Measurements from ENCODE around the gene HERPUD2.
"Not testable (repeated sequence)": the region's sequence is repeated elsewhere in the genome, so short reads cannot be mapped to it uniquely, and the experiment has no call there.

Gene HERPUD2

GRCh38 chr7:35714407-35714806, 19.5 kb upstream of the HERPUD2 start:
- DNase-seq (ENCODE audit: low read depth in 2 of 2), result no peak

GRCh38 chr7:35712563-35713226, 17.8 kb upstream of the HERPUD2 start:
- no peak for DNase-seq (ENCODE audit: low read depth in 2 of 2)

- DNase-seq (ENCODE audit: low read depth in 2 of 2), result no peak
Observed at GRCh38 chr7:35707422-35707821, 12.5 kb upstream of the HERPUD2 start.

- no peak for DNase-seq (ENCODE audit: low read depth in 2 of 2)
Observed at GRCh38 chr7:35705932-35706461, 11.1 kb upstream of the HERPUD2 start.

- DNase-seq (ENCODE audit: low read depth in 2 of 2), result no peak
Observed at GRCh38 chr7:35704261-35704660, 9.3 kb upstream of the HERPUD2 start.

- no peak for DNase-seq (ENCODE audit: low read depth in 2 of 2)
Observed at GRCh38 chr7:35702541-35702940, 7.6 kb upstream of the HERPUD2 start.

GRCh38 chr7:35701287-35701900, 6.5 kb upstream of the HERPUD2 start:
- DNase-seq (ENCODE audit: low read depth in 2 of 2), result no peak

- DNase-seq (ENCODE audit: low read depth in 2 of 2), result no peak
Observed at GRCh38 chr7:35700865-35701264, 5.9 kb upstream of the HERPUD2 start.

GRCh38 chr7:35700333-35700732, 5.4 kb upstream of the HERPUD2 start:
- no peak for DNase-seq (ENCODE audit: low read depth in 2 of 2)

- DNase-seq (ENCODE audit: low read depth in 2 of 2), result no peak
Observed at GRCh38 chr7:35699796-35700305, 4.9 kb upstream of the HERPUD2 start.

- DNase-seq (ENCODE audit: low read depth in 2 of 2), result not testable (repeated sequence)
Observed at GRCh38 chr7:35698382-35698781, 3.4 kb upstream of the HERPUD2 start.

GRCh38 chr7:35697414-35698175, 2.7 kb upstream of the HERPUD2 start:
- DNase-seq (ENCODE audit: low read depth in 2 of 2), result no peak

- DNase-seq (ENCODE audit: low read depth in 2 of 2), result no peak
Observed at GRCh38 chr7:35695987-35696386, 1.1 kb upstream of the HERPUD2 start.

- DNase-seq (ENCODE audit: low read depth in 2 of 2), result no peak
Observed at GRCh38 chr7:35695473-35695850, 527 bp upstream of the HERPUD2 start.

- no peak for DNase-seq (ENCODE audit: low read depth in 2 of 2)
Observed at GRCh38 chr7:35694161-35694783, 663 bp downstream of the HERPUD2 start.

- no peak for DNase-seq (ENCODE audit: low read depth in 2 of 2)
Observed at GRCh38 chr7:35691827-35692307, 3.1 kb downstream of the HERPUD2 start.

- no peak for DNase-seq (ENCODE audit: low read depth in 2 of 2)
Observed at GRCh38 chr7:35691366-35691765, 3.6 kb downstream of the HERPUD2 start.

GRCh38 chr7:35690614-35691013, 4.3 kb downstream of the HERPUD2 start:
- DNase-seq (ENCODE audit: low read depth in 2 of 2), result not testable (repeated sequence)

GRCh38 chr7:35685781-35686180, 9.2 kb downstream of the HERPUD2 start:
- DNase-seq (ENCODE audit: low read depth in 2 of 2), result no peak

- no peak for DNase-seq (ENCODE audit: low read depth in 2 of 2)
Observed at GRCh38 chr7:35681231-35682029, 13.5 kb downstream of the HERPUD2 start.

GRCh38 chr7:35680403-35681013, 14.4 kb downstream of the HERPUD2 start:
- DNase-seq (ENCODE audit: low read depth in 2 of 2), result no peak

Data from activated CD4-positive, alpha-beta T cell treated with anti-CD3 and anti-CD28 coated beads for 24 hours (primary cell).